Neural progenitor cell (in vitro differentiated cells): ENCODE measurements around the gene MOSMO. TPM values are rescaled to one million over a fixed set of nuclear protein-coding genes. Genes with fewer than 3 reads are reported as not detected.

Experiments
- DNase-seq: peaks from one replicate; pipeline ENCODE4 v3.0.0-alpha.2; 2016; ENCODE audit warnings: low spot score
- H2AFZ ChIP-seq: fragments of 200-600 bp; sonication (generic); replicated peaks from 2 replicates; pipeline ENCODE4 v1.6.1; 2016; ENCODE audit warnings: antibody characterized with exemption
- H3F3A ChIP-seq: fragments of 200-600 bp; sonication (generic); 2 replicates; pipeline ENCODE4 v1.6.1; 2016; ENCODE audit warnings: antibody characterized with exemption, low read depth
- H3K27ac ChIP-seq: fragments of 200-600 bp; sonication (generic); 2 replicates; pipeline ENCODE4 v1.5.1; 2016; ENCODE audit warnings: mild to moderate bottlenecking
- H3K27me3 ChIP-seq: fragments of 200-600 bp; sonication (generic); 2 replicates; pipeline ENCODE4 v1.6.1; 2016; ENCODE audit warnings: mild to moderate bottlenecking, moderate library complexity
- H3K36me3 ChIP-seq: fragments of 200-600 bp; sonication (generic); 2 replicates; pipeline ENCODE4 v1.5.1; 2016
- H3K4me1 ChIP-seq: fragments of 200-600 bp; sonication (generic); 2 replicates; pipeline ENCODE4 v1.6.1; 2016; ENCODE audit warnings: mixed run types
- H3K4me2 ChIP-seq: fragments of 200-600 bp; sonication (generic); 2 replicates; pipeline ENCODE4 v1.6.1; 2016
- H3K4me3 ChIP-seq: fragments of 200-600 bp; sonication (generic); 2 replicates; pipeline ENCODE4 v1.5.1; 2016
- H3K79me2 ChIP-seq: fragments of 200-600 bp; sonication (generic); 2 replicates; pipeline ENCODE4 v1.6.1; 2016; ENCODE audit warnings: low read depth
- H3K9ac ChIP-seq: fragments of 200-600 bp; sonication (generic); 2 replicates; pipeline ENCODE4 v1.6.1; 2016
- H3K9me3 ChIP-seq: fragments of 200-600 bp; sonication (generic); 2 replicates; pipeline ENCODE4 v1.5.1; 2016; ENCODE audit warnings: low read depth
- H4K20me1 ChIP-seq: fragments of 200-600 bp; sonication (generic); 2 replicates; pipeline ENCODE4 v1.6.1; 2016; ENCODE audit warnings: low read depth
- H3K27ac Mint-ChIP-seq: 3 replicates; pipeline ENCODE4 v1.8.0; 2021; ENCODE audit warnings: mixed read lengths
- H3K27me3 Mint-ChIP-seq: 2 replicates; pipeline ENCODE4 v1.8.0; 2022; ENCODE audit warnings: low read depth, mild to moderate bottlenecking, inconsistent platforms, moderate library complexity, mixed read lengths; ENCODE audit not compliant: insufficient read depth
- H3K36me3 Mint-ChIP-seq: 3 replicates; pipeline ENCODE4 v1.8.0; 2021; ENCODE audit warnings: mixed read lengths
- H3K4me1 Mint-ChIP-seq: 3 replicates; pipeline ENCODE4 v1.8.0; 2021; ENCODE audit warnings: mixed read lengths
- H3K4me3 Mint-ChIP-seq: 3 replicates; pipeline ENCODE4 v1.8.0; 2021; ENCODE audit warnings: mild to moderate bottlenecking, moderate library complexity, mixed read lengths
- H3K9me3 Mint-ChIP-seq: 3 replicates; pipeline ENCODE4 v1.8.0; 2020; ENCODE audit warnings: mixed read lengths
- CTCF ChIP-seq: fragments of 200-600 bp; sonication (generic); IDR thresholded peaks from 2 replicates; pipeline ENCODE4 v1.5.1; 2017; ENCODE audit warnings: antibody characterized with exemption, mild to moderate bottlenecking
- EZH2 ChIP-seq: fragments of 200-600 bp; sonication (generic); IDR thresholded peaks from 2 replicates; pipeline ENCODE4 v1.6.1; 2017; ENCODE audit warnings: antibody characterized with exemption, mild to moderate bottlenecking, moderate library complexity
- EZH2phosphoT487 ChIP-seq: fragments of 200-600 bp; sonication (generic); IDR thresholded peaks from 2 replicates; pipeline ENCODE4 v1.6.1; 2017; ENCODE audit warnings: antibody characterized with exemption
- total RNA-seq: library from RNA; depleted of rRNA; stranded (reverse); fragments of >200 nt; gene quantifications from 2 replicates; pipeline ENCODE4 v1.2.3, GENCODE V29; 2015; ENCODE audit warnings: low replicate concordance

MOSMO gene
- total RNA-seq, 1 donor from 2014 or later: 35.2 TPM

- H2AFZ ChIP-seq: peak overlapping the region; percentile 39
- H3K27me3 Mint-ChIP-seq: peaks cover 1% of the 10 kb centered on the region
- H3K27ac ChIP-seq: no peak overlapping the region
- no peaks in the 10 kb centered on the region for H3K36me3 Mint-ChIP-seq
- peaks cover 10% of the 10 kb centered on the region for H3K4me1 ChIP-seq
- no peaks in the 10 kb centered on the region for H3K36me3 ChIP-seq
- H3K27ac Mint-ChIP-seq: no peak overlapping the region
- H3K4me2 ChIP-seq: no peak overlapping the region
- no peaks in the 10 kb centered on the region for H3K9me3 ChIP-seq
- no peaks in the 10 kb centered on the region for H4K20me1 ChIP-seq
- no peaks in the 10 kb centered on the region for H3F3A ChIP-seq
- H3K9me3 Mint-ChIP-seq: no peaks in the 10 kb centered on the region
- no peak overlapping the region for H3K9ac ChIP-seq
- H3K27me3 ChIP-seq: no peaks in the 10 kb centered on the region
- peak; percentile 75 for DNase-seq
- TF ChIP-seq CTCF: peak; percentile 75
- no peak for TF ChIP-seq EZH2phosphoT487
- TF ChIP-seq EZH2: no peak
- no peak overlapping the region for H3K4me3 ChIP-seq
- peaks cover 6% of the 10 kb centered on the region for H3K4me1 Mint-ChIP-seq
- no peaks in the 10 kb centered on the region for H3K79me2 ChIP-seq
- no peak overlapping the region for H3K4me3 Mint-ChIP-seq
Measured at GRCh38 chr16:22098405-22099255, 90.7 kb downstream of the MOSMO start.

GRCh38 chr16:22099256-22099975 is 91.5 kb downstream of the MOSMO start:
- Mint-ChIP-seq H3K4me1 (peaks cover 3% of the 10 kb centered on the region), H3K4me3 (no peak overlapping the region), H3K27me3 (peaks cover 3% of the 10 kb centered on the region), H3K9me3 (no peaks in the 10 kb centered on the region), H3K36me3 (no peaks in the 10 kb centered on the region), H3K27ac (no peak overlapping the region)
- Histone ChIP-seq H3K79me2 (no peaks in the 10 kb centered on the region), H3K4me3 (no peak overlapping the region), H3K4me1 (peaks cover 2% of the 10 kb centered on the region), H3K27me3 (no peaks in the 10 kb centered on the region), H4K20me1 (no peaks in the 10 kb centered on the region), H3K9me3 (no peaks in the 10 kb centered on the region), H2AFZ (no peak overlapping the region), H3K4me2 (no peak overlapping the region), H3K9ac (no peak overlapping the region), H3K27ac (no peak overlapping the region), H3K36me3 (no peaks in the 10 kb centered on the region), H3F3A (no peaks in the 10 kb centered on the region)
- no peak for TF ChIP-seq EZH2
- no peak for TF ChIP-seq EZH2phosphoT487
- TF ChIP-seq CTCF: no peak
- no peak for DNase-seq

GRCh38 chr16:22103441-22103840 is 95.5 kb downstream of the MOSMO start:
- Histone ChIP-seq H4K20me1 (no peaks in the 10 kb centered on the region), H3K4me3 (no peak overlapping the region), H2AFZ (no peak overlapping the region), H3K27ac (no peak overlapping the region), H3K4me2 (no peak overlapping the region), H3K27me3 (no peaks in the 10 kb centered on the region), H3K9me3 (no peaks in the 10 kb centered on the region), H3K9ac (no peak overlapping the region), H3F3A (no peaks in the 10 kb centered on the region), H3K4me1 (no peaks in the 10 kb centered on the region), H3K36me3 (no peaks in the 10 kb centered on the region), H3K79me2 (no peaks in the 10 kb centered on the region)
- H3K4me3 Mint-ChIP-seq: no peak overlapping the region
- H3K27ac Mint-ChIP-seq: no peak overlapping the region
- TF ChIP-seq EZH2phosphoT487: no peak
- TF ChIP-seq EZH2: no peak
- H3K27me3 Mint-ChIP-seq: peaks cover 5% of the 10 kb centered on the region
- no peak for DNase-seq
- peaks cover 3% of the 10 kb centered on the region for H3K4me1 Mint-ChIP-seq
- H3K9me3 Mint-ChIP-seq: no peaks in the 10 kb centered on the region
- H3K36me3 Mint-ChIP-seq: no peaks in the 10 kb centered on the region
